Keratinocyte (primary cell): ENCODE results near the gene BRD1. TPM values are rescaled to one million over a fixed set of nuclear protein-coding genes. Genes with fewer than 3 reads are reported as not detected.

Source experiments
- DNase-seq: peaks from one replicate; pipeline ENCODE4 v3.0.0-alpha.2; 2011; ENCODE audit warnings: low read depth, missing footprints, low spot score
- FAIRE-seq: peaks from 2 replicates; lab custom pipeline; 2011; peaks lifted over from hg19 to GRCh38; lab: Jason Lieb, UNC
- H2AFZ ChIP-seq: 2 replicates; pipeline ENCODE4 v1.6.0; 2012; ENCODE audit warnings: low read length, control low read depth, inconsistent platforms; ENCODE audit not compliant: control insufficient read depth
- H3K27ac ChIP-seq: 2 replicates; pipeline ENCODE4 v1.5.1; 2011; ENCODE audit warnings: low read length; ENCODE audit not compliant: control insufficient read depth, insufficient read depth
- H3K27me3 ChIP-seq: 3 replicates; pipeline ENCODE4 v1.6.0; 2011; ENCODE audit warnings: low read length; ENCODE audit not compliant: control insufficient read depth, insufficient read depth; ENCODE audit errors: extremely low read depth
- H3K36me3 ChIP-seq, 2 experiments: 2 replicates in 1 of 2; 3 replicates in 1 of 2; pipeline ENCODE4 v1.5.1; 2011; ENCODE audit warnings: low read length in 2 of 2, mild to moderate bottlenecking in 1 of 2; ENCODE audit not compliant: control insufficient read depth in 2 of 2, insufficient read depth in 2 of 2; ENCODE audit errors: extremely low read depth in 1 of 2
- H3K4me1 ChIP-seq: 3 replicates; pipeline ENCODE4 v1.5.1; 2011; ENCODE audit warnings: low read length; ENCODE audit not compliant: control insufficient read depth, insufficient read depth; ENCODE audit errors: extremely low read depth
- H3K4me2 ChIP-seq: 3 replicates; pipeline ENCODE4 v1.6.0; 2011; ENCODE audit warnings: low read depth, low read length; ENCODE audit not compliant: control insufficient read depth, insufficient read depth; ENCODE audit errors: extremely low read depth
- H3K4me3 ChIP-seq, 3 experiments: fragments of 200-600 bp in 1 of 3; sonication (generic) in 1 of 3; 2 replicates in 2 of 3; 3 replicates in 1 of 3; pipeline ENCODE4 v1.5.1; 2011 to 2016; ENCODE audit warnings: low read length in 3 of 3, mild to moderate bottlenecking in 3 of 3, control low read depth in 2 of 3, inconsistent platforms in 1 of 3, low read depth in 1 of 3, mixed read lengths in 1 of 3, mixed run types in 1 of 3, moderate library complexity in 1 of 3; ENCODE audit not compliant: control insufficient read depth in 2 of 3, insufficient read depth in 2 of 3; ENCODE audit errors: extremely low read depth in 1 of 3
- H3K79me2 ChIP-seq: 2 replicates; pipeline ENCODE4 v1.6.0; 2012; ENCODE audit warnings: low read length; ENCODE audit not compliant: control insufficient read depth, insufficient read depth
- H3K9ac ChIP-seq: 3 replicates; pipeline ENCODE4 v1.6.0; 2011; ENCODE audit warnings: low read length; ENCODE audit not compliant: control insufficient read depth, insufficient read depth; ENCODE audit errors: extremely low read depth
- H3K9me1 ChIP-seq: 3 replicates; pipeline ENCODE4 v1.6.0; 2011; ENCODE audit warnings: low read length; ENCODE audit not compliant: control insufficient read depth, insufficient read depth; ENCODE audit errors: extremely low read depth
- H3K9me3 ChIP-seq: 2 replicates; pipeline ENCODE4 v1.5.1; 2012; ENCODE audit warnings: low read depth, low read length; ENCODE audit not compliant: control insufficient read depth
- H4K20me1 ChIP-seq: 3 replicates; pipeline ENCODE4 v1.6.0; 2011; ENCODE audit warnings: low read length; ENCODE audit not compliant: control insufficient read depth, insufficient read depth; ENCODE audit errors: extremely low read depth
- EZH2 ChIP-seq: IDR thresholded peaks from one replicate; pipeline ENCODE4 v1.6.1; 2012; ENCODE audit warnings: inconsistent platforms, mild to moderate bottlenecking, low read length, moderate library complexity
- dilution Hi-C: fragments of 300-500 bp; cut with MboI; formaldehyde crosslinking; loops from one replicate; pipeline ENCODE4 v1.7.0; 2020; ENCODE audit warnings: low sequenced_read_pairs; ENCODE audit not compliant: extremely low pct_ligation_motif_present
- polyA plus RNA-seq, 5 experiments: library from polyadenylated mRNA; depleted of rRNA in 3 of 5; stranded (reverse) in 3 of 5; stranded (forward) in 1 of 5; unstranded in 1 of 5; fragments of >200 nt; gene quantifications; 1 replicate in 1 of 5; 2 replicates in 3 of 5; 3 replicates in 1 of 5; pipeline versions ENCODE4 v1.2.1 to v1.2.3, GENCODE V29; 2011 to 2012; ENCODE audit warnings: missing spikeins in 2 of 5, low read depth in 1 of 5, low replicate concordance in 1 of 5
- TF ChIP-seq, protein P1 (sequence below), 3 experiments: IDR thresholded peaks in 1 of 3; conservative IDR thresholded peaks in 1 of 3; optimal IDR thresholded peaks in 1 of 3; 2 replicates in 2 of 3; 3 replicates in 1 of 3; pipeline versions ENCODE3 to v1.5.1; 2011; ENCODE audit warnings: low read length in 3 of 3, mild to moderate bottlenecking in 3 of 3, moderate library complexity in 2 of 3, control low read depth in 1 of 3, inconsistent platforms in 1 of 3; ENCODE audit not compliant: insufficient read depth in 2 of 3; ENCODE audit errors: extremely low read depth in 1 of 3

BRD1 gene
- polyA plus RNA-seq, 1 donor (not counting 4 experiments of a cell fraction or from before 2014, with no cell fraction given), result 4.3 TPM

DNA sequence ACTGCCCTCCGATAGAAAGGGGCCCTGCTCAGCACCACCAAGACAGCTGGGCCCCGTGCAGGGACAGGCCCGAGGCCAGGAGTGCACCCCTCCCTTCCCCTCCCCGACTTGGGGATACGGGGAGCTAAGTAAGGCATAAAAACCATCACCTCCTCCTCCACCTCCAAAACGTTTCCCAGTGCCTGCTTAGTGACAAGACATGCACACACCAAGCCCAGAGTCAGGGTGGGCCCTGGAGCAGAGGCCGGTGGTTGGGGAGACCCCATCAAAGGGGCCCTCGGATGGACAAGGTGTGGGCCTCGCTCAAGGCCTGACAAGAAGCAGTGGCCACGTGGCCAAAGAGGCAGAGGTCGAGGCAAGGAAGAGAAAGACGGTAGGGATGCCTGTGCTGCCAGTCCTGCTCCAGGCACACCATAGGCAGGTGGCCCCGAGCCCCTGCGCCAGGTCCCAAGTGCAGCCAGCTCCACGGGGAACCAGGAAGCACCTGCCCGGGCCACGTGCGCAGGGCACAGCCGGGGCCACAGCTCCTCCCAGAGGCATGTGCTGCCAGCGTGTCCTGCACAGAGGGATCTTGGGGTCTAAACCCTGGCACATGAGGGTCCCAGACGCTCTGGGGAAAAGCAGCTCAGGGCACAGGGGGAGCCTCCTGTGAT lies 53.0 kb downstream of the BRD1 start:
- TF ChIP-seq, protein P1, sequence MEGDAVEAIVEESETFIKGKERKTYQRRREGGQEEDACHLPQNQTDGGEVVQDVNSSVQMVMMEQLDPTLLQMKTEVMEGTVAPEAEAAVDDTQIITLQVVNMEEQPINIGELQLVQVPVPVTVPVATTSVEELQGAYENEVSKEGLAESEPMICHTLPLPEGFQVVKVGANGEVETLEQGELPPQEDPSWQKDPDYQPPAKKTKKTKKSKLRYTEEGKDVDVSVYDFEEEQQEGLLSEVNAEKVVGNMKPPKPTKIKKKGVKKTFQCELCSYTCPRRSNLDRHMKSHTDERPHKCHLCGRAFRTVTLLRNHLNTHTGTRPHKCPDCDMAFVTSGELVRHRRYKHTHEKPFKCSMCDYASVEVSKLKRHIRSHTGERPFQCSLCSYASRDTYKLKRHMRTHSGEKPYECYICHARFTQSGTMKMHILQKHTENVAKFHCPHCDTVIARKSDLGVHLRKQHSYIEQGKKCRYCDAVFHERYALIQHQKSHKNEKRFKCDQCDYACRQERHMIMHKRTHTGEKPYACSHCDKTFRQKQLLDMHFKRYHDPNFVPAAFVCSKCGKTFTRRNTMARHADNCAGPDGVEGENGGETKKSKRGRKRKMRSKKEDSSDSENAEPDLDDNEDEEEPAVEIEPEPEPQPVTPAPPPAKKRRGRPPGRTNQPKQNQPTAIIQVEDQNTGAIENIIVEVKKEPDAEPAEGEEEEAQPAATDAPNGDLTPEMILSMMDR (optimal IDR thresholded peaks at IDR 0.05 in 1 of 3, IDR thresholded peaks at IDR 0.05 in 1 of 3, conservative IDR thresholded peaks at IDR 0.05 in 1 of 3; ENCODE audit: extremely low read depth in 1 of 3, insufficient read depth in 2 of 3, low read length in 3 of 3), result no peak
- TF ChIP-seq EZH2, result no peak
- no peaks in the 10 kb centered on the region for H3K27me3 ChIP-seq
- H3K4me3 ChIP-seq, result no peak overlapping the region
- H3K79me2 ChIP-seq, result peaks cover 6% of the 10 kb centered on the region
- no peaks in the 10 kb centered on the region for H3K4me1 ChIP-seq
- H3K27ac ChIP-seq, result no peak overlapping the region
- DNase-seq (no peak), FAIRE-seq (no peak)
- no peak overlapping the region for H3K4me2 ChIP-seq
- peaks cover 10 to 18% of the 10 kb centered on the region in 2 experiments for H3K36me3 ChIP-seq
- peaks cover 4% of the 10 kb centered on the region for H4K20me1 ChIP-seq
- no peak overlapping the region for H3K9ac ChIP-seq
- H3K9me1 ChIP-seq, result no peaks in the 10 kb centered on the region
- dilution Hi-C loops, result no loop called here
- no peak overlapping the region for H2AFZ ChIP-seq
- no peaks in the 10 kb centered on the region for H3K9me3 ChIP-seq

DNA sequence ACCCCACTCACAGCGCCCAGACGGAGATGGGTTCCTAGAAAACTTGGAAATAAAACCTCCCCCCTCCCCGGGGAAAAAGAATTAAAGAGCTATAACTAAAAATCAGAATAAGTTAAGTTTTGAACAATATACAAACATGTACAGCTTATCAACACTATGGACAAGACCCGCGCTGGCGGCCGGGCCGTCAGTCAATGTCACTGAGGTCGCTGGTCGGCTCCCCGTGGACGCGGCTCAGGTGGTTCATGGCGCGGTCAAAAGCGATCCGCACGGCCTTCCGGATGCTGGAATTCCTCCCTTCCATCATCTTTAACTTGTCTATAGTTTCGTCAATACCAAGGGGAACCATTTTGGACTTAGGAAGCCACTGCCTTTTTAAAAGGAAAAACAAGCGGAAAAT lies 53.6 kb downstream of the BRD1 start:
- TF ChIP-seq, protein P1 (optimal IDR thresholded peaks at IDR 0.05 in 1 of 3, IDR thresholded peaks at IDR 0.05 in 1 of 3, conservative IDR thresholded peaks at IDR 0.05 in 1 of 3; ENCODE audit: extremely low read depth in 1 of 3, insufficient read depth in 2 of 3, low read length in 3 of 3), result no peak
- TF ChIP-seq EZH2, result no peak
- Histone ChIP-seq H3K9ac (no peak overlapping the region), H3K4me1 (no peaks in the 10 kb centered on the region), H3K36me3 (peaks cover 7 to 16% of the 10 kb centered on the region in 2 experiments), H4K20me1 (peaks cover 4% of the 10 kb centered on the region), H3K27me3 (no peaks in the 10 kb centered on the region), H3K9me1 (no peaks in the 10 kb centered on the region), H3K4me3 (no peak overlapping the region), H3K27ac (no peak overlapping the region), H3K79me2 (peaks cover 2% of the 10 kb centered on the region), H2AFZ (no peak overlapping the region), H3K9me3 (no peaks in the 10 kb centered on the region), H3K4me2 (no peak overlapping the region)
- dilution Hi-C loops, result no loop called here
- no peak for FAIRE-seq
- no peak for DNase-seq
